Tibial nerve (tissue), 3 donors: ENCODE measurements around the gene VANGL1.

ENCODE experiments used
- EP300 ChIP-seq, 2 donors: sonication (generic); formaldehyde crosslinking; IDR thresholded peaks; one replicate each; pipeline ENCODE4 v1.6.1; 2017; ENCODE audit warnings: antibody characterized with exemption in 2 of 2, mild to moderate bottlenecking in 1 of 2
- POLR2A ChIP-seq, 2 donors: fragments of 450-650 bp; IDR thresholded peaks; one replicate each; pipeline ENCODE4 v1.6.1; 2017; ENCODE audit warnings: antibody characterized with exemption in 2 of 2, mild to moderate bottlenecking in 2 of 2, moderate library complexity in 2 of 2

DNA sequence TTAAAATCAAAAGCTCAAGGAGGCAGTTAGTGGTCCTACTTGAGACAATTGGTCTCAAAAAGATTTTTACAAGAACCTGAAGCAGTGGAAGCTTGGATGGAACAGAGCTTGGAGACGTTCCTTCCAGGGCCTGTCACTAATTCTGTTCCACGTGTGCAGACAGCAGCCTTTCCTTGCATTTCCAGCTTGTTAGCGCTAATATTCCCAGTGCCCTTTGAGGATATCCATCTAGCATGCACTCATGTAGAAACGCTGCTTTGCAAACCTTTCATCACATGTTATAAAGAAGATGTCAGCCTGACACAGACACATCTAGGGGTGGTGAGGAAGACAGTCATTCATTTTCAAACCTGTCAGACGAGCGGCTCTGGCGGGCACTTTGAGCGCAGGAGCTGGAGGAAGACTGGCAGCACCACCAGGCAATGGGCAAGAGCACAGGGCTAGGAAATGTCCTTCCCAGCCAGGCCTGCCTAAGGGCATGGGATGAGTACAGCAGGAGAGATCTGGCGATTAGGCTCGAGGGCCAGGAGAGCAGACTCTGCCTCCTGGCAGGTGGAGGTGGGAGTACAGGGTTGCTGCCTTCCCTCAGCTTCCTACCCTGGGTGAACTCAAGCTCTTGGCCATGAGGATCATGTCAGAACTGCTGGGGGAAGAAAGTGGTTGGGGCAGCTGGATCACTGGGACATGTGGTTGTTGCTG, 71.3 kb downstream of the VANGL1 start:
- no peak for TF ChIP-seq POLR2A (IDR thresholded peaks at IDR 0.05)
- no peak for TF ChIP-seq EP300 (IDR thresholded peaks at IDR 0.05)
